Limb (tissue), 2 donors: ENCODE measurements around the gene C3orf85.

Experiments used
- DNase-seq, 2 donors: peaks; one replicate each; pipeline ENCODE4 v3.0.0-alpha.2; 2016; ENCODE audit errors: extremely low spot score in 2 of 2

C3orf85 gene

DNA sequence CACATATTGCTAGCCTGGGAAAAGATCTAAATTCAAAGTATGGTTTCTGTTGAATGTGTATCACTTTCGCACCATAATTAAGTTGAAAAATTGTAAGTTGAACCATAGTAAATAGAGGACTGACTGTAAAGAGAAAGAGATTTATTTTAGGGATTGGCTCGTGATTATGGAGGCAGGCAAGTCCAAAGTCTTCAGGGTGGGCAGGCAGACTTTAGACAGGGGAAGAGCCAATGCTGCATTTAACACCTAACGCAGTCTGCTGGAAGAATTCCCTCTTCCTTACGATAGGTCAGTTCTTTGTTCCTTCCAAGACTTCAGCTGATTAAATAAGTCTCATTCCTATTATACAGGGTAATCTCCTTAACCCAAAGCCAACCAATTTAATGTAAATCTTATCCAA, 15.8 kb downstream of the C3orf85 start:
- DNase-seq, result no peak

DNA sequence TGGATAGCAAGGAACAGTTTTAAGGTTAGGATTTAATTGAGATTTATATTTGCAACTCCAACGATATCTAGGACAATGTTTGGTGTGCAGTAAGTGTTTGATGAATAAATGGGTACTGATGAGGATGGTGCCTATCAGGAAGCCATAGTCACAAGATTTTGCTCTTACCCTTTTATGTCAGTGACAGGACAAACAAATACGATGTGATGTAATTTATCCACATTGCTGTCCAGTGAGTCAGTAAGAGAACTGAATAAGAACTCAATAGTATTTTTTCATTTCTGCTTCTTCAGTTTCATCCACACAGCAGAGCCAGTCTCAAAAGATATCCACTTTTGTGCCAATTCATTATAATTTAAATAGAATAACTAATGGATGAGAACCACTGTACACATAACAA, 18.5 kb downstream of the C3orf85 start:
- DNase-seq, result no peak

DNA sequence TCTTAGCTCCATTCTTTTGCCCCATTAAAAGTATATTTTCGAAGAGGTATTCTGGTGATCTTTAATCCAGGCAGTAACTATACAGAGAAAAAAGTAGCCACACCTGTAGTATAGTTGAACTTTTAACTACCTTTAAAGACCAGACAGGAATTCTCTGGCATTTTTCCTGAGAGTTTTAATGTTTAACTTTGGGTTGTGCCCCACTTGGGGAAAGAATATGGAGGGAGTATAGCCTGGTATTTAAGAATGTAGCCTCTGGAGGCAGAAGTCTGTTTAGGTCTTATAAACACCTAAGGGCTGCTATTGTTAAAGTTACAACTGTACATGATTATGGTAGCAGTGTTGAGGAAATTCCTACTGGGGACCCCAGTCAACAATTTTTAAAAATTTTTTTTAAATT, 19.3 kb downstream of the C3orf85 start:
- DNase-seq, result no peak

DNA sequence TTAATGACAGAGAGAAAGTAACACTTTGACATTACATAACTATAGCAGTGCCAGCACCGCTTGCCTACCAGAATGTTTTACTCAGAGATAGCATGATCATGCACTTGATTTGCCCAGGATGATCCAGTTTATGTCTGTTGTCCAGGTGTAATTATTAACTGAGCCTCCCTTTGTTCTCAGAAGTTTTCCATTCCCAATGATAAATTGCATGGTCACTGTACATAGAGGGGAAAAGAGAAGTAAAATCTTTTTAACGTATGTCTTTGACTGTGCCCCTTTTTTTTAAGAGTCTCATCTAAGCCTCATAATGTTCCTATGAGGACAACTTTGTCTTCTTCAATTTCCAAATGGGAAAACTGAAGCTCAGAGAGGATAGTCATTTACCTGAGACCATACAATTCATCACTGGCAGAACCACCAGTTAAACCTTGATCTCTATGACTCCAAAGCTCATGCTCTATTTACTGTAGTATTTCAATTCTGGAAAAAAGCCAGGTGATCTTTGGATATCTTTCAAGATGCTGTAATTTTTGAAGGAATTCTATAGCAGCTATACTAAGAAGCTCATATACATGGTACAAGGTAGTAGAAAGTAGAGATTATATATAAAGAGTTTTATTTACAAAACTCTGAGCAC, 25.1 kb downstream of the C3orf85 start:
- DNase-seq, result no peak

DNA sequence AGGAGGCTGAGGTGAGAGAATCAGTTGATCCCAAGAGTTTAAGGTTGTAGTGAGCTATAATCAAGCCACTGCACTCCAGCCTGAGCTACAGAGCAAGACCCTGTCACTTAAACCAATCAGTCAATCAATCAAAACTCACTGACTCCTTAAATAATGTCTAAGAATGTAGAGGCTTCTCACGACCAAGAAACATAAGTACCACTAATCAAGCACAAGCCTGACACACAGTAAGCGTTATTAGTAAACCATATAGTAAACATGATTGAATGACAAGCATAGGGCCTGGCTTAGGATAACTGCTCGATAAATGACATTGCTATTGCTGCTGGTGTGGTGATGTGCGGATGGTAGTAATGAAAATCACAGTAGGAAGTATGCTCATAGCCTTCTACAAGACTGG, 29.4 kb downstream of the C3orf85 start:
- DNase-seq, result no peak

DNA sequence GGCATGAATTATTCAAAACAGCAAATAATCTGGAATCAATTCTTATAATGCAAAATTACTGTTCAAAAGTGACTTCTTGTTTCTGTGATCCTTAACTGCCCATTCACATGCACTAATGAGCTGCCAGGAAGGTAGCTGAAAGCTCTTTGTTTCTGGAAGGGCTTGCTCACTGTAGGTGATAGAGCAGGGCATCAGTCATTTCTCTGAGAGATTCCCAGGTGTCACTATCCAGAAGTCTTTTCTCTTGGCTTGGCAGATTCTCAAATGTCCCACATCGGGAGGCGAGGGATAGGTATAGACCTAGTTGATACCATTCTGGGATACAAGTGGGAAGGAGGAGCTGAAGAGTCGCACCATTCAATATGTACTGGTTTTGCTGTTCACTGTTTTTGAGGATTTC, 35.0 kb downstream of the C3orf85 start:
- DNase-seq, result no peak

DNA sequence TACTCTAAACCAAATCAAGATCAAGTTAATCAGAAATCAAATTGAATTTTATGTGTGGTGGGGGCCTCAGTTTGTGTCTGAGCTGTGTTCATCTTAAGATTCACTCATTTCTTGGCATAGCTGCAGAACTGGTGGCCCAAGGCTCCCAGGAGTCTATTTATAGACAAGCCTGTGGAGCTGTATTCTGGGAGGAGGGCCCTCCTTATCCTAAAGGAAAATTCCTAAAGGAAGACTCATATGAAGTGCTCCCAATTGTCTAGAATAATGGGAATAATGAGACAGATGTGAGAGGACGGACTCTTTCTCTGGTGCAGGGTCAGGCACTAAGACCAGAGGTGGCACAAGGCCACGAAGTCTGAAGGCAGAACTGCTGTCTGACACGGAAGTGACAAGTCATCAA, 38.9 kb downstream of the C3orf85 start:
- no peak for DNase-seq

DNA sequence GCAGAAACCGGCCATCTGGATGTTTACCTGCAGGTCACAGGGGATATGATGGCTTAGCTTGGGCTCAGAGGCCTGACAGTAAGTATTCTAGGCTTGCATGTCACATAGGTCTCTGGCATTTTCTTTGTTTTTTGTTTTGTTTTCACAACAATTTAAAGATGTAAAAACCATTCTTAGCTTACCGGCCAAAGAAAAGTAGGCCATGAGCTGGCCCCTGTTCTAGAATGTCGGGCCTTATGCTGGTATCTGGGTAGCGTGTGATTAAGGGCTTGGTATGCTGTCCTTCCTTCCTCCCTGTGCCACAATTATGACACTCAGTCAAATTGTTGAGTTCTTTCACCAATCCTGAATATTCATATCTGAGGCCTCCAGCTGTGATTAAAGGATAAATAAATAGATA, 40.2 kb downstream of the C3orf85 start:
- no peak for DNase-seq

DNA sequence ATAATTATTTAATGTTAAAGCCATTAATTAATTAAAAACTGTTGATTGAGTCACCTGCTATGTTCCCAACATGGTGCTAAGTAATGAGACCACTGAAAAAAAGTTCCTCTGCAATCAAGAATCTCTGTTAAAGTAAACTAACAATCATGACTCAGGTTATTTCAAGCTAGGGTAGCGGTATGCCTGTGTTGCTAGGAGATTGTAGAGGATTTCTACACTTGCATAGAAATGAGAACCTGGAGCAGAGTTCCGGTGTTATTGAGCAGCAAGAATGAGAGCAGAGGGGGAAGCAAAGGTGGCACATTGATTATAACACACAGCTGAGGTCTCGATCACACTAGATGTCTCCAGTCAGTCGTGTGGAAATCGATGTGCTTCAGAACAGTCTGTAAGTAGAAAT, 41.4 kb downstream of the C3orf85 start:
- DNase-seq, result no peak

DNA sequence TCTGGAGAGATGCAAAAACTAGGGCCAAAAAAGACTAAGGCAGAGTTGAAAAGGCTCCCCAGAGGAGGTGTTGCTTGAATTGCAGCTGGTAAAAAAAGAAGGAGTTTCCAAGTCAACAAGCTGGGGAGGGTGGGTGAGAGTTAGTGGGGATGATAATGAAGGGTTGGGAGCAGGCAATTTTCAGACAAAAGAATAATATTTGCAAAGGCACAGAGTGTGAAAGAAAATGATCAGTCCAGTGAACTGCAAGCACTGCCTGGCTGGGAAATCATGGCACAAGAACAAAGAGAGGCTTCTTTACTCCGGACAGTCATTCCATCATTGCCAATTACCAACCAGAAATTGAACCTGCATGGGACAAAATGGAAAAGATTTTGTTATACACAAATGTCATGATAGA, 42.2 kb downstream of the C3orf85 start:
- DNase-seq, result no peak

DNA sequence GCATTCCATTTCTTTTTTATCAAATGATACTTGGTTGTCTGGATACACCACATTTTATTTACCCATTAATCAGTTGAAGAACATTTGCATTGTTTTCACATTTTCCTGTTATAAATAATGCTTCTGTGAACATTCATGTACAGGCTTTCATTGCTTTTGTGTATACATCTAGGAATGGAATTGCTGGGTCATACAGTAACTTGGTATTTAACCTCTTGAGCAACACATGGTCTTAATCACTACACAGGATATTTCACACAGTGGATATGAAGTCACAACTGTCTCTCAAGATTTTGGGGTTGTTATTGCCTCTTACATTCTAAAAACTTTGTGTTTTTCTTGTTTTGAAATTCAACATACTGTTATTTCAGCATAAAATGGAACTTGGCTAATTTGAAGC, 48.2 kb downstream of the C3orf85 start:
- no peak for DNase-seq

DNA sequence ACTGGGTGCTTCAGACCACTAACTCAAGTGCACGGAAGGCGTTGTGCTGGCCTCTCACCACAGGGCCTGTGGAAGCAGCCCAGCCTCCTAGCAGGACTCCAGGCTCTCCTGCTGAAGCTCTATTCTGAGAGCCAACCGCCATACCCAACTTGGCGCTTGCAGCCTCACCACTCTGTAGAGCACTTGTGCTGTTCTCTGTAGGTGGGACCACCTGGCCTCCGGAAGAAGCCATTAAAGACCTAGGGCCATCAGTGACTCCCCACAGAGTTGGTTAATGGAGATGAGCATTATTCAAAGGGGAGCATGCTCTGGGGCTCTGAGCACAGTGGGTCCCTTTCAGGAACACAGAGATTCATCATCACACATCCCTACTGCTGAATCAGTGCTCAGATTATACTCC, 50.9 kb downstream of the C3orf85 start:
- no peak for DNase-seq

DNA sequence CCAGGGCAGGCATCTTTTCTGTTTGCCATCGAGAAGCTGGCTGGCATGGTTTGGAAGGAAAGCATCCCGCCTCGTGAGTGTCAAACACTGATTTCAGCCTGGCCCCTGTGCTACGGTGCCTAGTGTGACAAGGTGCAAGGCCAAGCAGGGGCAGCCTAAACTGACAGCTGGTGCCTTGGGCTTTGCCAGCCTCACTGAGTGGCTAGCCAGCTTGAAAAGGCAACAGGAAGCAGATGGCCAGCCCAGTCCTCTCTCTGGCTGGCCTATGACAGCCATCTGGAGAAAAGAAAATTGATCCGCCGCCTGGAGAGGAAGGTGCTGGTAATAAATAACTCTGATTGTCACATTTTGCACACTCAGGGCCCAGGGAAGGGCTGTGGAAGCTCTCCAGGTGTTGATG, 52.2 kb downstream of the C3orf85 start:
- no peak for DNase-seq

DNA sequence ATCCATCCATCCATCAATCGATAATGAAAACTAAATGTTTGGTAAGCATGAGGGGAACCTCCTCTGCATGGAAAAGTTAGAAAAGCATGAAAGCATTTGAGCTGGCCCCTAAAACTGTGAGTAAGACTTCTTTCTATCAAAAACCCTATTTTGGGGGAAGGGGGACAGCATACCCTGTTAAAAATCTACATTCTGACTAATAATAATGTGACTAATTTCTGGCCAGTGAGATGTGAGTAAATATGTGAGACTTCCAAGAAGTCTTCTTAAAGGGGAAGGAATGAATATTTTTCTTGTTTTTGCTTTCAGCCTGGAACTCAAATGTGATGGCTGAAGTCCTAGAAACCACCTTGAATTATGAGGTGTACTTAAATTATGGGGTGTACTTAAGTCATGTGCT, 54.9 kb downstream of the C3orf85 start:
- no peak for DNase-seq

DNA sequence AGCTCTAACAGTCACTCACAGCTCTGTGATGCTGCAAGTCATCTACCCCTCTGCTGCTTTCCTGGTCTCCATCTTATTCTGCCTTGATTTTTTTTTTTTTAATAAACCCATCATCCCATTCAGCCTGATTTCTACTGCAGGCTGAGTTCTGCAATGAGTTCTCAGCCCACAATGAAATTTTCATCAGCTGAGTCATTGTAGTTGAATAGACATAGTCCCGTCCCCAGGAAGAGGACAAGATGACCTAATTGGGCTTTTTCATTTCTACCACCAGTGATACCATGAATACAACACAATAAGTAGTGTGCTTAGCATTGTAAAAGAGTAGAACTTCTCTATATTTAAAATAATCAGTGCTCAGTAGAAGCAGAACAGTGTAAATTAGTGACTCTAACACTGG, 59.3 kb downstream of the C3orf85 start:
- DNase-seq, result no peak
